Erythroblast (primary cell): ENCODE results near the gene PCDH9.

Experiments used
- DNase-seq, 2 experiments: peaks; one replicate each; lab custom pipeline; 2025; lab: John Stamatoyannopoulos, UW
- GATA1 ChIP-seq: IDR thresholded peaks from 2 replicates; pipeline ENCODE4 v1.6.1; 2011; ENCODE audit warnings: low read depth, mild to moderate bottlenecking, control low read depth, low read length, moderate library complexity
- POLR2A ChIP-seq: IDR thresholded peaks from 2 replicates; pipeline ENCODE4 v1.6.1; 2011; ENCODE audit warnings: mild to moderate bottlenecking, low read length

PCDH9 gene

GRCh38 chr13:67136157-67136556, 94.0 kb downstream of the PCDH9 start:
- peak; percentile 19 to 22 for DNase-seq
- no peak for TF ChIP-seq GATA1
- no peak for TF ChIP-seq POLR2A

- TF ChIP-seq GATA1 = no peak
- TF ChIP-seq POLR2A = no peak
- DNase-seq = no peak
Measured at GRCh38 chr13:67135356-67135755, 94.8 kb downstream of the PCDH9 start.

- DNase-seq = peak in 1 of 2 experiments; percentile 9
- no peak for TF ChIP-seq POLR2A
- TF ChIP-seq GATA1 = no peak
Measured at GRCh38 chr13:67134417-67135129, 95.6 kb downstream of the PCDH9 start.

GRCh38 chr13:67133476-67133875, 96.7 kb downstream of the PCDH9 start:
- TF ChIP-seq GATA1 (no peak), POLR2A (no peak)
- peak; percentile 11 to 13 for DNase-seq

GRCh38 chr13:67131393-67131792, 98.7 kb downstream of the PCDH9 start:
- no peak for DNase-seq
- TF ChIP-seq POLR2A = no peak
- TF ChIP-seq GATA1 = no peak

GRCh38 chr13:67130444-67130843, 99.7 kb downstream of the PCDH9 start:
- TF ChIP-seq POLR2A (no peak), GATA1 (no peak)
- DNase-seq = peak; percentile 33 to 65

GRCh38 chr13:67128136-67128535, 102.0 kb downstream of the PCDH9 start:
- TF ChIP-seq GATA1 (no peak), POLR2A (no peak)
- no peak for DNase-seq

GRCh38 chr13:67125681-67126080, 104.5 kb downstream of the PCDH9 start:
- TF ChIP-seq GATA1 (no peak), POLR2A (no peak)
- DNase-seq = no peak

- TF ChIP-seq GATA1 = no peak
- no peak for TF ChIP-seq POLR2A
- DNase-seq = no peak
Measured at GRCh38 chr13:67123165-67123564, 107.0 kb downstream of the PCDH9 start.

- no peak for DNase-seq
- TF ChIP-seq POLR2A (no peak), GATA1 (no peak)
Measured at GRCh38 chr13:67122251-67122650, 107.9 kb downstream of the PCDH9 start.

- TF ChIP-seq POLR2A = no peak
- TF ChIP-seq GATA1 = no peak
- no peak for DNase-seq
Measured at GRCh38 chr13:67120872-67121531, 109.1 kb downstream of the PCDH9 start.

GRCh38 chr13:67119481-67119894, 110.6 kb downstream of the PCDH9 start:
- TF ChIP-seq GATA1 (no peak), POLR2A (no peak)
- DNase-seq = no peak

- TF ChIP-seq POLR2A = no peak
- TF ChIP-seq GATA1 = no peak
- DNase-seq = no peak
Measured at GRCh38 chr13:67118277-67118676, 111.9 kb downstream of the PCDH9 start.

- no peak for DNase-seq
- no peak for TF ChIP-seq POLR2A
- TF ChIP-seq GATA1 = no peak
Measured at GRCh38 chr13:67117010-67117550, 113.1 kb downstream of the PCDH9 start.
